HepG2 (cell line): ENCODE results near the gene PANX1. TPM values are rescaled to one million over a fixed set of nuclear protein-coding genes. Genes with fewer than 3 reads are reported as not detected.
A peak's percentile ranks its signal among the peaks of the same experiment; 100 is the strongest.

Experiments used
- CREB1 ChIP-seq, 2 experiments: fragments of 450-650 bp in 1 of 2; IDR thresholded peaks; 2 replicates each; pipeline ENCODE4 v1.6.1; 2016 to 2017; ENCODE audit warnings: control low read depth in 1 of 2, mild to moderate bottlenecking in 1 of 2, missing compliant biosample characterization in 1 of 2, missing genetic modification characterization in 1 of 2
- ETV6 ChIP-seq: sonication (generic); formaldehyde crosslinking; conservative IDR thresholded peaks from 2 replicates; pipeline ENCODE4 v1.4.0; 2020; ENCODE audit warnings: missing genetic modification reagents
- LCORL ChIP-seq, 2 experiments: fragments of 450-650 bp in 1 of 2; sonication (generic) in 1 of 2; formaldehyde crosslinking in 1 of 2; IDR thresholded peaks; 2 replicates each; pipeline versions ENCODE4 v1.5.0 to v1.6.1; 2017 to 2020; ENCODE audit warnings: antibody characterized with exemption in 1 of 2, missing genetic modification reagents in 1 of 2
- MIXL1 ChIP-seq: IDR thresholded peaks from 2 replicates; pipeline ENCODE4 v1.6.1; 2016
- NCOA2 ChIP-seq: sonication (generic); formaldehyde crosslinking; IDR thresholded peaks from 2 replicates; pipeline ENCODE4 v1.8.0; 2022; ENCODE audit warnings: inconsistent platforms
- NFKB2 ChIP-seq: sonication (generic); formaldehyde crosslinking; IDR thresholded peaks from 2 replicates; pipeline ENCODE4 v1.4.0; 2020; ENCODE audit warnings: missing genetic modification reagents, borderline replicate concordance
- PRPF4 ChIP-seq: fragments of 200-400 bp; formaldehyde crosslinking; IDR thresholded peaks from 2 replicates; pipeline ENCODE4 v1.6.1; 2016; ENCODE audit warnings: low read length, low read depth; ENCODE audit not compliant: poor library complexity, severe bottlenecking
- RARA ChIP-seq: IDR thresholded peaks from 2 replicates; pipeline ENCODE4 v1.6.1; 2016; ENCODE audit warnings: missing genetic modification reagents, missing compliant biosample characterization
- RBM22 ChIP-seq: fragments of 200-400 bp; formaldehyde crosslinking; optimal IDR thresholded peaks from 2 replicates; pipeline ENCODE3; 2017; ENCODE audit warnings: mild to moderate bottlenecking, low read length, moderate library complexity
- RFX1 ChIP-seq: fragments of 450-650 bp; IDR thresholded peaks from 2 replicates; pipeline ENCODE4 v1.6.1; 2017
- RXRB ChIP-seq: IDR thresholded peaks from 2 replicates; pipeline ENCODE4 v1.6.1; 2016; ENCODE audit warnings: borderline replicate concordance, missing genetic modification reagents, missing compliant biosample characterization
- SMAD9 ChIP-seq: sonication (generic); formaldehyde crosslinking; IDR thresholded peaks from 2 replicates; pipeline ENCODE4 v1.5.1; 2020; ENCODE audit warnings: mild to moderate bottlenecking, missing genetic modification reagents
- SP5 ChIP-seq: IDR thresholded peaks from 2 replicates; pipeline ENCODE4 v1.6.1; 2016; ENCODE audit warnings: low read depth, borderline replicate concordance
- TEAD3 ChIP-seq: optimal IDR thresholded peaks from 2 replicates; pipeline ENCODE3; 2016; ENCODE audit warnings: borderline replicate concordance
- YEATS2 ChIP-seq: sonication (generic); formaldehyde crosslinking; IDR thresholded peaks from 2 replicates; pipeline ENCODE4 v1.4.0; 2020; ENCODE audit warnings: missing genetic modification reagents, borderline replicate concordance
- ZC3H13 ChIP-seq: sonication (generic); formaldehyde crosslinking; IDR thresholded peaks from 2 replicates; pipeline ENCODE4 v1.8.1; 2023; ENCODE audit warnings: mild to moderate bottlenecking, missing genetic modification reagents, moderate library complexity
- ZNF230 ChIP-seq: sonication (generic); formaldehyde crosslinking; IDR thresholded peaks from 2 replicates; pipeline ENCODE4 v1.4.0; 2020; ENCODE audit warnings: mild to moderate bottlenecking, missing genetic modification reagents
- ZNF263 ChIP-seq: sonication (generic); formaldehyde crosslinking; IDR thresholded peaks from 2 replicates; pipeline ENCODE4 v1.4.0; 2020; ENCODE audit warnings: missing genetic modification reagents
- ZNF883 ChIP-seq: sonication (generic); formaldehyde crosslinking; IDR thresholded peaks from 2 replicates; pipeline ENCODE4 v1.5.1; 2020; ENCODE audit warnings: mild to moderate bottlenecking, missing genetic modification reagents; ENCODE audit errors: not compliant biosample characterization
- polyA plus RNA-seq, 8 experiments: library from polyadenylated mRNA; depleted of rRNA in 3 of 8; stranded (reverse) in 7 of 8; unstranded in 1 of 8; fragments of >200 nt; fragmentation: Illumina TruSeq in 4 of 8; extraction: Trizol in 4 of 8; gene quantifications; 2 replicates each; pipeline versions ENCODE4 v1.2.1 to v1.2.3, GENCODE V29; 2011 to 2016; ENCODE audit warnings: low read depth in 4 of 8, missing spikeins in 1 of 8, mixed read lengths in 1 of 8; ENCODE audit not compliant: insufficient read depth in 1 of 8
- total RNA-seq, 5 experiments: library from RNA; depleted of rRNA; stranded (reverse); fragments of >200 nt; fragmentation: Illumina TruSeq; extraction: Trizol; gene quantifications; 2 replicates each; pipeline ENCODE4 v1.2.3, GENCODE V29; 2016; ENCODE audit warnings: low read depth in 1 of 5
- TF ChIP-seq, protein P1 (sequence below): sonication (generic); formaldehyde crosslinking; IDR thresholded peaks from 2 replicates; pipeline ENCODE4 v1.5.1; 2020; ENCODE audit warnings: mild to moderate bottlenecking, missing genetic modification reagents, borderline replicate concordance
- TF ChIP-seq, protein P2 (sequence below): sonication (generic); formaldehyde crosslinking; IDR thresholded peaks from 2 replicates; pipeline ENCODE4 v1.5.0; 2020; ENCODE audit warnings: mild to moderate bottlenecking, missing genetic modification reagents
- TF ChIP-seq, protein P3 (sequence below): IDR thresholded peaks from 2 replicates; pipeline ENCODE4 v1.6.1; 2018; ENCODE audit warnings: missing genetic modification reagents, mild to moderate bottlenecking, missing compliant biosample characterization
- TF ChIP-seq, protein P4 (sequence below): IDR thresholded peaks from 2 replicates; pipeline ENCODE4 v1.6.1; 2016; ENCODE audit warnings: mild to moderate bottlenecking
- TF ChIP-seq, protein P5 (sequence below): sonication (generic); formaldehyde crosslinking; IDR thresholded peaks from 2 replicates; pipeline ENCODE4 v1.4.0; 2020; ENCODE audit warnings: missing genetic modification reagents

PANX1 gene
- total and polyA plus RNA-seq, 2 of the 13 experiments (the other 11 are each of a cell fraction or from before 2014, with no cell fraction given), result 8.3 to 24.8 TPM

DNA sequence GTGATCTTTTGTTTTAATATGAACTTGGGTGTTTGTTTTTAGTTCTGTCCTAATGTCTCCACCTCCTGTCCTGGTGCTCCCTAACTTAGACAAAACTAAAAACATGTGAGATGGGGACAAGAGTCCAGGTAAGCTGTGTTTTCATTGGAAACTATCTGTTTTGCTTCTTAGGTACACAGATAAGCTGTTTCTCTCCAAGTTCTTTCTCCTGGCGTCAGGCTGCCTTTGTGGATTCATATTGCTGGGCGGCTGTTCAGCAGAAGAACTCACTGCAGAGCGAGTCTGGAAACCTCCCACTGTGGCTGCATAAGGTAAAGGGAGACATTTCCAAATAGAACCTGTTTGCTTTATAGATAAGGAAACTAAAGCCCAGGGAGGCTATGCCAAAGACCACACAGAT, 24.7 kb downstream of the PANX1 start (continued):
- TF ChIP-seq, protein P1, sequence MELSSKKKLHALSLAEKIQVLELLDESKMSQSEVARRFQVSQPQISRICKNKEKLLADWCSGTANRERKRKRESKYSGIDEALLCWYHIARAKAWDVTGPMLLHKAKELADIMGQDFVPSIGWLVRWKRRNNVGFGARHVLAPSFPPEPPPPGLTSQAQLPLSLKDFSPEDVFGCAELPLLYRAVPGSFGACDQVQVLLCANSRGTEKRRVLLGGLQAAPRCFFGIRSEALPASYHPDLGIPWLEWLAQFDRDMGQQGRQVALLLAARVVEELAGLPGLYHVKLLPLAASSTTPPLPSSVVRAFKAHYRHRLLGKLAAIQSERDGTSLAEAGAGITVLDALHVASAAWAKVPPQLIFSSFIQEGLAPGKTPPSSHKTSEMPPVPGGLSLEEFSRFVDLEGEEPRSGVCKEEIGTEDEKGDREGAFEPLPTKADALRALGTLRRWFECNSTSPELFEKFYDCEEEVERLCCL (CRISPR knock-in tag), result no peak
- no peak for TF ChIP-seq SMAD9 (CRISPR knock-in tag)
- peak; percentile 33; the same call in 1 of the 2 replicates for TF ChIP-seq RXRB
- TF ChIP-seq ZNF230 (CRISPR knock-in tag), result no peak
- no peak for TF ChIP-seq ETV6
- no peak for TF ChIP-seq RBM22
- TF ChIP-seq ZC3H13 (CRISPR knock-in tag), result no peak
- peak; percentile 51; the same call in 1 of the 2 replicates for TF ChIP-seq SP5 (CRISPR knock-in tag)
- TF ChIP-seq, protein P2, sequence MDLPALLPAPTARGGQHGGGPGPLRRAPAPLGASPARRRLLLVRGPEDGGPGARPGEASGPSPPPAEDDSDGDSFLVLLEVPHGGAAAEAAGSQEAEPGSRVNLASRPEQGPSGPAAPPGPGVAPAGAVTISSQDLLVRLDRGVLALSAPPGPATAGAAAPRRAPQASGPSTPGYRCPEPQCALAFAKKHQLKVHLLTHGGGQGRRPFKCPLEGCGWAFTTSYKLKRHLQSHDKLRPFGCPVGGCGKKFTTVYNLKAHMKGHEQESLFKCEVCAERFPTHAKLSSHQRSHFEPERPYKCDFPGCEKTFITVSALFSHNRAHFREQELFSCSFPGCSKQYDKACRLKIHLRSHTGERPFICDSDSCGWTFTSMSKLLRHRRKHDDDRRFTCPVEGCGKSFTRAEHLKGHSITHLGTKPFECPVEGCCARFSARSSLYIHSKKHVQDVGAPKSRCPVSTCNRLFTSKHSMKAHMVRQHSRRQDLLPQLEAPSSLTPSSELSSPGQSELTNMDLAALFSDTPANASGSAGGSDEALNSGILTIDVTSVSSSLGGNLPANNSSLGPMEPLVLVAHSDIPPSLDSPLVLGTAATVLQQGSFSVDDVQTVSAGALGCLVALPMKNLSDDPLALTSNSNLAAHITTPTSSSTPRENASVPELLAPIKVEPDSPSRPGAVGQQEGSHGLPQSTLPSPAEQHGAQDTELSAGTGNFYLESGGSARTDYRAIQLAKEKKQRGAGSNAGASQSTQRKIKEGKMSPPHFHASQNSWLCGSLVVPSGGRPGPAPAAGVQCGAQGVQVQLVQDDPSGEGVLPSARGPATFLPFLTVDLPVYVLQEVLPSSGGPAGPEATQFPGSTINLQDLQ (CRISPR knock-in tag), result no peak
- peak; percentile 29; the same call in 1 of the 2 replicates for TF ChIP-seq RARA (CRISPR knock-in tag)
- no peak for TF ChIP-seq ZNF883 (CRISPR knock-in tag)
- peak; percentile 44; the same call in 1 of the 2 replicates for TF ChIP-seq NCOA2 (CRISPR knock-in tag)
- TF ChIP-seq RFX1, result no peak
- no peak for TF ChIP-seq LCORL (IDR thresholded peaks at IDR 0.05)
- peak; percentile 87 for TF ChIP-seq LCORL (CRISPR knock-in tag; IDR thresholded peaks at IDR 0.05)
- TF ChIP-seq CREB1 (IDR thresholded peaks at IDR 0.05), result no peak
- peak; percentile 56; the same call in 1 of the 2 replicates for TF ChIP-seq CREB1 (CRISPR knock-in tag; IDR thresholded peaks at IDR 0.05)
- peak; percentile 16; the same call in 1 of the 2 replicates for TF ChIP-seq YEATS2 (CRISPR knock-in tag)
- no peak for TF ChIP-seq PRPF4
- TF ChIP-seq, protein P3, sequence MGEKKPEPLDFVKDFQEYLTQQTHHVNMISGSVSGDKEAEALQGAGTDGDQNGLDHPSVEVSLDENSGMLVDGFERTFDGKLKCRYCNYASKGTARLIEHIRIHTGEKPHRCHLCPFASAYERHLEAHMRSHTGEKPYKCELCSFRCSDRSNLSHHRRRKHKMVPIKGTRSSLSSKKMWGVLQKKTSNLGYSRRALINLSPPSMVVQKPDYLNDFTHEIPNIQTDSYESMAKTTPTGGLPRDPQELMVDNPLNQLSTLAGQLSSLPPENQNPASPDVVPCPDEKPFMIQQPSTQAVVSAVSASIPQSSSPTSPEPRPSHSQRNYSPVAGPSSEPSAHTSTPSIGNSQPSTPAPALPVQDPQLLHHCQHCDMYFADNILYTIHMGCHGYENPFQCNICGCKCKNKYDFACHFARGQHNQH (CRISPR knock-in tag), result 0 out of 2 replicates have a peak, but pooled peaks have one; percentile 23
- TF ChIP-seq NFKB2 (CRISPR knock-in tag), result no peak
- peak; percentile 91 for TF ChIP-seq ZNF263
- TF ChIP-seq MIXL1 (CRISPR knock-in tag), result peak; percentile 47; the same call in 1 of the 2 replicates
- TF ChIP-seq, protein P4, sequence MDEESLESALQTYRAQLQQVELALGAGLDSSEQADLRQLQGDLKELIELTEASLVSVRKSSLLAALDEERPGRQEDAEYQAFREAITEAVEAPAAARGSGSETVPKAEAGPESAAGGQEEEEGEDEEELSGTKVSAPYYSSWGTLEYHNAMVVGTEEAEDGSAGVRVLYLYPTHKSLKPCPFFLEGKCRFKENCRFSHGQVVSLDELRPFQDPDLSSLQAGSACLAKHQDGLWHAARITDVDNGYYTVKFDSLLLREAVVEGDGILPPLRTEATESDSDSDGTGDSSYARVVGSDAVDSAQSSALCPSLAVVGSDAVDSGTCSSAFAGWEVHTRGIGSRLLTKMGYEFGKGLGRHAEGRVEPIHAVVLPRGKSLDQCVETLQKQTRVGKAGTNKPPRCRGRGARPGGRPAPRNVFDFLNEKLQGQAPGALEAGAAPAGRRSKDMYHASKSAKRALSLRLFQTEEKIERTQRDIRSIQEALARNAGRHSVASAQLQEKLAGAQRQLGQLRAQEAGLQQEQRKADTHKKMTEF, result 0 out of 2 replicates have a peak, but pooled peaks have one; percentile 36
- TF ChIP-seq, protein P5, sequence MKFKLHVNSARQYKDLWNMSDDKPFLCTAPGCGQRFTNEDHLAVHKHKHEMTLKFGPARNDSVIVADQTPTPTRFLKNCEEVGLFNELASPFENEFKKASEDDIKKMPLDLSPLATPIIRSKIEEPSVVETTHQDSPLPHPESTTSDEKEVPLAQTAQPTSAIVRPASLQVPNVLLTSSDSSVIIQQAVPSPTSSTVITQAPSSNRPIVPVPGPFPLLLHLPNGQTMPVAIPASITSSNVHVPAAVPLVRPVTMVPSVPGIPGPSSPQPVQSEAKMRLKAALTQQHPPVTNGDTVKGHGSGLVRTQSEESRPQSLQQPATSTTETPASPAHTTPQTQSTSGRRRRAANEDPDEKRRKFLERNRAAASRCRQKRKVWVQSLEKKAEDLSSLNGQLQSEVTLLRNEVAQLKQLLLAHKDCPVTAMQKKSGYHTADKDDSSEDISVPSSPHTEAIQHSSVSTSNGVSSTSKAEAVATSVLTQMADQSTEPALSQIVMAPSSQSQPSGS (CRISPR knock-in tag), result 0 out of 2 replicates have a peak, but pooled peaks have one; percentile 8
- TF ChIP-seq TEAD3 (CRISPR knock-in tag), result peak; percentile 12
